Skin epidermis (tissue), 12 donors: ENCODE results near the gene TBX20.

ENCODE experiments used
- H3K27ac ChIP-seq, 21 experiments: fragments of 200-600 bp; sonication (generic) in 11 of 21; one replicate each; pipeline ENCODE4 v1.5.0; 2020; ENCODE audit warnings: mild to moderate bottlenecking in 3 of 21, inconsistent platforms in 2 of 21, moderate library complexity in 2 of 21
- H3K4me3 ChIP-seq, 7 experiments: fragments of 200-600 bp; sonication (generic) in 2 of 7; one replicate each; pipeline ENCODE4 v1.5.0; 2020; ENCODE audit warnings: inconsistent platforms in 2 of 7, mild to moderate bottlenecking in 2 of 7, moderate library complexity in 1 of 7

The TBX20 gene, protein sequence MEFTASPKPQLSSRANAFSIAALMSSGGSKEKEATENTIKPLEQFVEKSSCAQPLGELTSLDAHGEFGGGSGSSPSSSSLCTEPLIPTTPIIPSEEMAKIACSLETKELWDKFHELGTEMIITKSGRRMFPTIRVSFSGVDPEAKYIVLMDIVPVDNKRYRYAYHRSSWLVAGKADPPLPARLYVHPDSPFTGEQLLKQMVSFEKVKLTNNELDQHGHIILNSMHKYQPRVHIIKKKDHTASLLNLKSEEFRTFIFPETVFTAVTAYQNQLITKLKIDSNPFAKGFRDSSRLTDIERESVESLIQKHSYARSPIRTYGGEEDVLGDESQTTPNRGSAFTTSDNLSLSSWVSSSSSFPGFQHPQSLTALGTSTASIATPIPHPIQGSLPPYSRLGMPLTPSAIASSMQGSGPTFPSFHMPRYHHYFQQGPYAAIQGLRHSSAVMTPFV

GRCh38 chr7:35253710-35254495 lies at the start of gene TBX20:
TBX20 (minus strand) TSS chr7:35254100; CDS start chr7:35253620, 480 bp downstream.
- Histone ChIP-seq H3K27ac (no peak within 1 kb of the TSS), H3K4me3 (peak within 1 kb of the TSS; percentile 19 to 43 (median 29))

DNA sequence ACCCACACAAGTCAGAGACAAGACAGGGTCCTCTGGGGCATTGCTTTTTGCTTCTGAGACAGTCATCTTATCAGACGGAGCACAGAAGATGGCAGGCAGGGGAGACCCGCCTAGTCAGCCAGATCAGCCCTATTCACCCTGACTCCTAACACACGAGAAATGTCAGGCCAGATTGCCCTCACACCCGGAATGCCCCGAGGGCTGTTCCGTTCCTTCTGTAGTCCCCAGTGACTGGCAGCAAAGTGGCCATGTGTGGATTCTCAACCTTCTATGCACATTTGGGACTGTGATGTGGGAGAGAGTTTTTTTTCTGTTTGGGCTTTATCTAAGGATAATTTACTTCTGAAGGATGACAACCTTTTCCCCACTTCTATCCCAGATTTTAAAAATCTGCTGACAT lies 35.5 kb upstream of the TBX20 start:
- H3K27ac ChIP-seq, result no peak overlapping the region

DNA sequence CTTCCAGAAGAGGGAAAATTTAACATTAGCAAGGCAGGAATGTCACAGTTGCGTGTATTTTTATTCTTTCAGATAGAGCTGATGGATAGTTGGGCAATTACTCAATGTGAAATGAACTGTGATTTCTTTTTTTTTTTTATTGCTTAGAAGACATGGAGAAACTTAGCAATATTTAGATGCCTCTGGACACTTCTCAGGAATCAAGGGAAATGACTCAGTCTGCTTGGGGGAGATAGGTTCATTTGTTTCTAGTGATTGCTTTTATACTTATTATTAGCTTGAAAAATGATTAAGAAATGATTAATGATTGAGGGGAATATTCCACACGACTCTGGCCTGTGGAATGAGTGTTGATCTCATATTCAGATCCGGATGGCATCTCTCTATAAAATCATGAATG lies 33.1 kb upstream of the TBX20 start:
- Histone ChIP-seq H3K4me3 (no peak overlapping the region), H3K27ac (no peak overlapping the region)

More for the DNA sequence above, 35.5 kb upstream of the TBX20 start:
- H3K4me3 ChIP-seq, result no peak overlapping the region

GRCh38 chr7:35286422-35286821 lies 32.5 kb upstream of the TBX20 start:
- Histone ChIP-seq H3K27ac (no peak overlapping the region), H3K4me3 (no peak overlapping the region)

DNA sequence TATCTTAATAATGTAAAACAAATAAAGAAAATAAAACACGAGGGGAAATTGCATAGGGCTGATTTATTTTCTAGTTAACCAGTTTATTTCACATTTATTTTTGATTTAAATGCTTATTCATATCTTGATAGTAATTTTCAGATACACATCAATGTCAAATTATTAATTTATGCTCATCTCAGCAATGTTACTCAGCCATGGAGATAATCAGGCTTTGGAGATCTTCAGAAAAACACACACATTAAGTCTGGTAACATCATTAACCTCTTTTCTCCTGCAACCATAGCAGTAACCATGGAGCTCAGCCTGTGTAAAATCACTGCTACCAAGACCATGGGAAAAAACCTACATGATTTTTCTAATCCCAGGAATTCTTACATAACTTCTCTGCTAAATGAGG lies 31.9 kb upstream of the TBX20 start:
- Histone ChIP-seq H3K27ac (no peak overlapping the region), H3K4me3 (no peak overlapping the region)

GRCh38 chr7:35280902-35281301 lies 27.0 kb upstream of the TBX20 start:
- no peak overlapping the region for H3K27ac ChIP-seq

DNA sequence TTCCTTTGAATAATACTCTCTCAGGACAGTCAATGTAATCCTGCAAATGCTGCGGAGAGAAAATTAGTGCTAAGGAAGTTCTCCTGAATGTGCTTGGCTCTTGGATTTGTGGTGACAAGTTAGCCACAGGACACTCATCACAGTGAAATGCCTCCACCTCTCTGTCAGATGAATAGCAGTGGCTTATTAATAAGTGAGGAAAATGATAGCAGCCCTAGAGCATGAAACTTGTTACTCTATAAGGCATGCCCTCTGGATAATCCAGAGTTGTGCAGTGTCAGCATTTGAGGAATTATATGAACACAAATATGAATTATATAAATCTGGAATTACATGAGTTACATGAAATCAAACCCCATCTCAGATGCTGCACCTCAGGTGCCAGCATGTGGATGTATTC lies 23.5 kb upstream of the TBX20 start:
- Histone ChIP-seq H3K4me3 (no peak overlapping the region), H3K27ac (no peak overlapping the region)

More at GRCh38 chr7:35280902-35281301, 27.0 kb upstream of the TBX20 start:
- H3K4me3 ChIP-seq, result no peak overlapping the region

- Histone ChIP-seq H3K4me3 (no peak overlapping the region), H3K27ac (no peak overlapping the region)
These were observed 18.3 kb upstream of the TBX20 start for GRCh38 chr7:35272246-35272645.

- H3K4me3 ChIP-seq, result no peak overlapping the region
- H3K27ac ChIP-seq, result no peak overlapping the region
These were observed 15.1 kb upstream of the TBX20 start for GRCh38 chr7:35268953-35269352.

DNA sequence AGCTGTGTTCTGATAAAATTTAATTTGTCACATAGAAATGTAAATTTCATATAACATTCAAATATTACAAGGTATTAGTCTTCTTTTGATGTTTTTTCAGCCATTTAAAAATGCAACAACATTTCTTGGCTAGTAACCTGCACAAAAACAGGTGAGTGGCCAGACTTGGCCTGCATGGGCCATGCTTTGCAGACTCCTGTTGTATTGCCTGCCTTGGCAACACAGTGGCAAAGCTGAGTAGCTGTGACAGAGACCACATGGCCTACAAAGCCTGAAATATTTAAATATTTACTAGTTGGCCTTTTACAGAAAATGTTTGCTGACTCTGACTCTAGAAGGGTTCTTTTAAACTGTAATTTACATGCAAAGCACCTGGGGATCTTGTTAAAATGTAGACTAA lies 13.5 kb upstream of the TBX20 start:
- Histone ChIP-seq H3K4me3 (no peak overlapping the region), H3K27ac (no peak overlapping the region)

- H3K27ac ChIP-seq, result no peak overlapping the region
- no peak overlapping the region for H3K4me3 ChIP-seq
These were observed 9.5 kb upstream of the TBX20 start for GRCh38 chr7:35263396-35263795.

GRCh38 chr7:35261476-35262285 lies 7.8 kb upstream of the TBX20 start:
- Histone ChIP-seq H3K4me3 (no peak overlapping the region), H3K27ac (no peak overlapping the region)

GRCh38 chr7:35261041-35261440 lies 7.1 kb upstream of the TBX20 start:
- Histone ChIP-seq H3K4me3 (no peak overlapping the region), H3K27ac (no peak overlapping the region)

DNA sequence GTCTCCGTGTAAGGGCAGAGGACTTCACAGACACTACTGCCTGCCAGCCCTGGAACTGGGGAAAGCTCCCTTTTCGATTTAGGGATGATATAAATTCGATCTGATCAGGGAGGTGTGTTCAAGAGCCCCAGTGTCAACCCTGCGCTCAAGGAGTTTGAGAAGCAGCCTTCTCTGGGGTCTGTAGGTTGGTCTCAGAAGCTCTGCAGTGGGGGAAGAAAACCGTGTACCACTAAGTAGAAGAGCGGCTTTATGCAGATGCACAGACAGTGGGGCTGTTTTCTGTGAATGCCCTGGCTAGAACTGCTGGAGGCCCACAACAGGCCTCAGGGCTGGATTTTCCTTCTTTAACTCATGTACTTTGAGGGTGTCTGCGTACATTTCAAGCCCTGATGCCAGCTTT lies 6.3 kb upstream of the TBX20 start:
- Histone ChIP-seq H3K4me3 (no peak overlapping the region), H3K27ac (no peak overlapping the region)

- H3K4me3 ChIP-seq, result no peak overlapping the region
- H3K27ac ChIP-seq, result no peak overlapping the region
These were observed 5.6 kb upstream of the TBX20 start for GRCh38 chr7:35259523-35259908.

DNA sequence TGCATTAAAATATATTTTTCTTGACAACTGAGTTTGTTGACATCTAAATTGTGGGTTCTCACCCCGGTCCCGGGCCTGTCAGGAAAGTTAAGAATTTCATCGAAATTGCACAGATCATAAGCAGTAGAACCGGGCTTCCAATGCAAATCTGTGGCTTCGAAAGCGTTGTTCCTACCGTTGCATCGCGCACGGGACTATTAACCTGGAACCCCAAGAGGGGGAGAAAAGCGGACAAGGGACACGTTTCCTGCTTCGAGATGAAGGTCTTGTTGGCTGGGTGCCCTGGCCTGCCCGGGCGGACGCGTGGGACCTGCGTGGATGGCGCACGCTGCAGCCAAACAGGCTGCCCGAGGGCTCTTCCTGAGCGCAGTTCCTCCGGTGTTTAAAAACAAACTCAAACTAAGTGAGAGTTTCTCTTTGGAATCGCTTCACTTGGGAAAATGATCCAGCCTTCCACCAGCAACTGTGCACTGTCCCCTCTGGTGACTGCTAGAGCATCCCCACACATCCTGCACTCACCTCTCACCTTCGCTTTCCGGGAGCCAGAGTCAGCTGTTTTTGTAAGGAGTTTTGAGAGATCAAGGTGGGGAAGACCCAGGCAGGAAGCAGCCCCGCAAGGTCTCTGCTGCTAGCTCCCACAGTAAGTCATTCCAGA lies 5.1 kb upstream of the TBX20 start:
- no peak overlapping the region for H3K27ac ChIP-seq
- no peak overlapping the region for H3K4me3 ChIP-seq

- no peak overlapping the region for H3K4me3 ChIP-seq
- no peak overlapping the region for H3K27ac ChIP-seq
These were observed 4.4 kb upstream of the TBX20 start for GRCh38 chr7:35258125-35258867.

DNA sequence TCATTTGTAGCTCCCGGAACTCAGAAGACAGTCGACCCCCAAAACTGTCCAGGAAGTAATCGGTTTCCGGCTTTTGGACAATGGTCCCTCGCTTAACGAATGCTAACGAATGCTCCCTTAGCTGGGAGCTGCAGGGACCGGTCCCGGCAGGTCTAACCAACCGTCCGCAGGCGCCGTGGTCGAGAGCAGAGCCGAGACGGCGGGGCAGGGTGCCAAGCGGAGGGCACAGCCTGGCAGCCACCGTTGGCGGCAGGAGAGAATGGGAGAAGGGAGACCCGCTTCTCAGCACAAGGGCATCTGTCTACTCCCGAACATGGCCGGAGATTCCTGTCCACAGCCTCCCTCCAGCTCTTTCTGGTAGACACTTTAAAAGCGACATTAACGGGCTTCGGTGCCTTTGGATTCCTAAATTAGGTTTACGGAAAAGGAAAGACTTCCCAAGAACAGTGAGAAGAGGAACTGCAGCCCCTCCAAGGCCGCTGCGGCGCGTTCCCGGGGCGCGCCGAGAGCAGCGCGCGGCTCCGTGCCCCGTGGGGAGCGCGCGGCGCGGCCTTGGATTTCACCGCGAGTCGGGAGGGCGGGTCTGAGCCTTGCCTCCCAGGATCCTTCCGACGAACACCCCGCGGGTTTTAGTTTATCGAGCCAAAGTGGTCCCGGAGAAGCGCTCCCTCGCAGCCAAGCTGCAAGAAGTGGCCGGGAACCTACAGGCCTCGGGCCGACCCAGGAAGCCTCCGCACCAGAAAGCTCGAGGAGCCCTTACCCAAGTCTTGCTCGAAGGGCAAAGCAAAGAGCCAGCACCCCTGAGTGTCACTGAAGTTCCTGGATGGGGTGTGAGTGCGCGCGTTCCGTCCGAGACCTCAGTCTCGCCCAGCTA lies 3.6 kb upstream of the TBX20 start:
- Histone ChIP-seq H3K27ac (no peak overlapping the region), H3K4me3 (no peak overlapping the region)
